DOHH2 (cell line): ENCODE measurements around the gene PTPRN2.

Experiments used
- H3F3A ChIP-seq: fragments of 200-600 bp; sonication (generic), shearing (Covaris generic); 2 replicates; pipeline ENCODE4 v1.6.0; 2016; ENCODE audit warnings: antibody characterized with exemption, mild to moderate bottlenecking; ENCODE audit not compliant: control insufficient read depth, insufficient read depth
- H3K27ac ChIP-seq: fragments of 200-600 bp; sonication (generic); 2 replicates; pipeline ENCODE4 v1.5.1; 2014; ENCODE audit warnings: low read depth, mild to moderate bottlenecking, low read length, moderate library complexity
- H3K27me3 ChIP-seq: fragments of 200-600 bp; sonication (generic); 2 replicates; pipeline ENCODE4 v1.6.1; 2014; ENCODE audit warnings: mild to moderate bottlenecking, low read length, mixed read lengths; ENCODE audit not compliant: control insufficient read depth
- H3K36me3 ChIP-seq: fragments of 200-600 bp; sonication (generic); 2 replicates; pipeline ENCODE4 v1.6.1; 2014; ENCODE audit warnings: mild to moderate bottlenecking, low read length, moderate library complexity, mixed read lengths; ENCODE audit not compliant: control insufficient read depth
- H3K4me1 ChIP-seq: fragments of 200-600 bp; sonication (generic); 2 replicates; pipeline ENCODE4 v1.6.1; 2014; ENCODE audit warnings: mild to moderate bottlenecking, low read length, mixed read lengths; ENCODE audit not compliant: control insufficient read depth
- H3K4me2 ChIP-seq: fragments of 200-600 bp; sonication (generic); 2 replicates; pipeline ENCODE4 v1.6.0; 2014; ENCODE audit warnings: mild to moderate bottlenecking, low read length, moderate library complexity
- H3K4me3 ChIP-seq: fragments of 200-600 bp; sonication (generic); 2 replicates; pipeline ENCODE4 v1.5.1; 2014; ENCODE audit warnings: mild to moderate bottlenecking, low read length, mixed read lengths
- H3K79me2 ChIP-seq: fragments of 200-600 bp; sonication (generic); 2 replicates; pipeline ENCODE4 v1.6.1; 2014; ENCODE audit warnings: mild to moderate bottlenecking, low read length, mixed read lengths; ENCODE audit not compliant: control insufficient read depth
- H3K9me2 ChIP-seq: fragments of 200-600 bp; sonication (generic); replicated peaks from 2 replicates; pipeline ENCODE4 v1.6.1; 2014; ENCODE audit warnings: mild to moderate bottlenecking, low read length, mixed read lengths; ENCODE audit not compliant: control insufficient read depth
- H3K9me3 ChIP-seq: fragments of 200-600 bp; sonication (generic); 2 replicates; pipeline ENCODE4 v1.6.1; 2014; ENCODE audit warnings: antibody characterized with exemption, low read length, mixed read lengths; ENCODE audit not compliant: control insufficient read depth, insufficient read depth
- H4K20me1 ChIP-seq: fragments of 200-600 bp; sonication (generic); 2 replicates; pipeline ENCODE4 v1.6.0; 2014; ENCODE audit warnings: low read depth, mild to moderate bottlenecking, antibody characterized with exemption, low read length, moderate library complexity; ENCODE audit not compliant: control insufficient read depth, insufficient read depth
- EZH2phosphoT487 ChIP-seq: fragments of 200-600 bp; sonication (generic); IDR thresholded peaks from 2 replicates; pipeline ENCODE4 v1.6.1; 2017; ENCODE audit warnings: borderline replicate concordance, mild to moderate bottlenecking, antibody characterized with exemption, low read length, moderate library complexity, mixed read lengths
- TF ChIP-seq, protein P1 (sequence below): fragments of 200-600 bp; sonication (generic); IDR thresholded peaks from one replicate; pipeline ENCODE4 v1.5.1; 2014; ENCODE audit warnings: antibody characterized with exemption, mild to moderate bottlenecking, low read depth, low read length; ENCODE audit not compliant: poor library complexity, severe bottlenecking

The PTPRN2 gene

DNA sequence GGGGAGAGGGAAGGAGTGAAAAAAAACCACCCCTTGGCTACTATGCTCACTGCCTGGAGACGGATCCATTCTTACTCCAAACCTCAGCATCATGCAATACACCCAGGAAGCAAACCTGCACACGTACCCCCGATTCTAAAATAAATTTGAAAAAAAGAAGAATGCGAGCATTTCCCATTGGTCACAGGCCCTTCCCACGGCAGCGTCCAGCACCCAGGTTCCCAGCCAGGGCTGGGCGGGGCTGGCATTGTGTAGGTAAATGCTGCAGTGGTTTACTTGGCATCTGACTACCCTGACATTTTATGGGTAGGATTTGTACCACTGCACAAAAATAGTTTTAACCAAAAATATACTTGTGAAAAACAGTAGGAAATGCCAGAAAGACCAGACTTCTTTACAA, 831.9 kb downstream of the PTPRN2 start:
- H3K4me3 ChIP-seq = no peak overlapping the region
- no peaks in the 10 kb centered on the region; the same call in 1 of the 2 replicates for H3K9me3 ChIP-seq
- no peaks in the 10 kb centered on the region for H3K27me3 ChIP-seq
- TF ChIP-seq, protein P1, sequence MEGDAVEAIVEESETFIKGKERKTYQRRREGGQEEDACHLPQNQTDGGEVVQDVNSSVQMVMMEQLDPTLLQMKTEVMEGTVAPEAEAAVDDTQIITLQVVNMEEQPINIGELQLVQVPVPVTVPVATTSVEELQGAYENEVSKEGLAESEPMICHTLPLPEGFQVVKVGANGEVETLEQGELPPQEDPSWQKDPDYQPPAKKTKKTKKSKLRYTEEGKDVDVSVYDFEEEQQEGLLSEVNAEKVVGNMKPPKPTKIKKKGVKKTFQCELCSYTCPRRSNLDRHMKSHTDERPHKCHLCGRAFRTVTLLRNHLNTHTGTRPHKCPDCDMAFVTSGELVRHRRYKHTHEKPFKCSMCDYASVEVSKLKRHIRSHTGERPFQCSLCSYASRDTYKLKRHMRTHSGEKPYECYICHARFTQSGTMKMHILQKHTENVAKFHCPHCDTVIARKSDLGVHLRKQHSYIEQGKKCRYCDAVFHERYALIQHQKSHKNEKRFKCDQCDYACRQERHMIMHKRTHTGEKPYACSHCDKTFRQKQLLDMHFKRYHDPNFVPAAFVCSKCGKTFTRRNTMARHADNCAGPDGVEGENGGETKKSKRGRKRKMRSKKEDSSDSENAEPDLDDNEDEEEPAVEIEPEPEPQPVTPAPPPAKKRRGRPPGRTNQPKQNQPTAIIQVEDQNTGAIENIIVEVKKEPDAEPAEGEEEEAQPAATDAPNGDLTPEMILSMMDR = no peak
- TF ChIP-seq EZH2phosphoT487 = no peak
- no peaks in the 10 kb centered on the region for H3K9me2 ChIP-seq
- H3K79me2 ChIP-seq = no peaks in the 10 kb centered on the region
- no peaks in the 10 kb centered on the region for H4K20me1 ChIP-seq
- no peak overlapping the region for H3K4me2 ChIP-seq
- H3K36me3 ChIP-seq = no peaks in the 10 kb centered on the region
- H3F3A ChIP-seq = no peaks in the 10 kb centered on the region
- no peak overlapping the region for H3K27ac ChIP-seq
- no peaks in the 10 kb centered on the region for H3K4me1 ChIP-seq

DNA sequence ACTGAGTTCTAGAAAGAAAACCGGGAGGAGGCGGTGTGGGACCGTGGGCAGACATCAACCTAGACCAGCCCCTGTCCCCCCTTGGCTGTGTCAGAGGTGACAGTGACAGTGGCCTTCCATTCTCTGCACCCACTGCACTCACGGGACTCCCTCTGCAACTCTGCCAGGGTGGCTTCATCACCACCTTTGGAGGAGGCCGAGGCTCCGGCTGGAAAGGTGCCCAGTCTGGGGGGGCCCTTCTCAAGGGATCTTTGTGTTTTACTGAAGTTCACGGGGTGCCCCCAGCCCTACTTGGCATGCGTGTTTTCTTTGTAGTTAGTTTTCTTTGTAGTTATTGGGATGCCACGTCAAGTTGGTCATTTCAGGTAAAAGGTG, 833.2 kb downstream of the PTPRN2 start:
- H3K9me2 ChIP-seq = no peaks in the 10 kb centered on the region
- no peaks in the 10 kb centered on the region for H3K4me1 ChIP-seq
- H3K27me3 ChIP-seq = no peaks in the 10 kb centered on the region
- H3K4me3 ChIP-seq = no peak overlapping the region
- H3K79me2 ChIP-seq = no peaks in the 10 kb centered on the region
- no peaks in the 10 kb centered on the region for H3F3A ChIP-seq
- H3K27ac ChIP-seq = no peak overlapping the region
- H3K9me3 ChIP-seq = no peaks in the 10 kb centered on the region; the same call in 1 of the 2 replicates
- no peak overlapping the region for H3K4me2 ChIP-seq
- H4K20me1 ChIP-seq = no peaks in the 10 kb centered on the region
- no peaks in the 10 kb centered on the region for H3K36me3 ChIP-seq
- TF ChIP-seq, protein P1 = no peak
- no peak for TF ChIP-seq EZH2phosphoT487

DNA sequence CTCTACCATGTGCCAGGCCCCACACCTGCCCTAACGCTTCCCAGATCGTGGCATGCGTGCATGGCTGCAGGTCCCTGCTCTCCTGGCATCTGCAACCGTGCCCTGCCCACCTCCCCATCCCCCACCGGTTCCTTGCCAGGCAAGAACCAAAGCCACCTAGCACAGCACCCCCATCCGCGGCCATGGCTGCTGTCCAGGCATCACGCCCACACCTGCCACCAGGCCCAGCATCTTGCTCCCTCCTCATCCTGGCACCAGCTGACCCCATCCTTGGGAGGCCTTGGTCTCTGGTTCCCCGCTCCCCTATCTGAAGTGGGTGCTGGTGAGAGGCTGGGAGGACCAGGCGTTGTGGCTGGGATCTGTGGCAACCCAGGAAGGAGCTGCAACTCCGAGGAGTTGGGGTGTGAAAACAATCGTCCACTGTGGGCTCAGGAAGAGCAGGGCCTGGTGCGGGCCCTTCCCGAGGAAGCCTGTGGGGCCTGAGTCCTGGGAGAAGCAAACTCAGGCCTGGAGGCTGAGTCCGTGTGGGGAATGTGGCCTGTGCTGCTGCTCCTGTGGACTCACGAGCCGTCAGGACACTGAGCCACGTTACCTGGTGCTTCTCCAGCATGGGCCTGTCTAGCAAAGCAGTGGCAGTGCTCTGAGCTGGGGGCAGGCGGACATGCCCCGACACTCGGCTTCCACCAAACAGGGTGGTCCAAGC, 833.8 kb downstream of the PTPRN2 start:
- Histone ChIP-seq H3K4me2 (no peak overlapping the region), H3F3A (no peaks in the 10 kb centered on the region), H3K4me1 (no peaks in the 10 kb centered on the region), H4K20me1 (no peaks in the 10 kb centered on the region), H3K4me3 (no peak overlapping the region), H3K9me3 (no peaks in the 10 kb centered on the region; the same call in 1 of the 2 replicates), H3K27me3 (no peaks in the 10 kb centered on the region), H3K79me2 (no peaks in the 10 kb centered on the region), H3K27ac (no peak overlapping the region), H3K36me3 (no peaks in the 10 kb centered on the region), H3K9me2 (no peaks in the 10 kb centered on the region)
- TF ChIP-seq EZH2phosphoT487 = no peak
- TF ChIP-seq, protein P1 = no peak
